ENCODE results near the gene TP53I11.

Gene TP53I11, protein sequence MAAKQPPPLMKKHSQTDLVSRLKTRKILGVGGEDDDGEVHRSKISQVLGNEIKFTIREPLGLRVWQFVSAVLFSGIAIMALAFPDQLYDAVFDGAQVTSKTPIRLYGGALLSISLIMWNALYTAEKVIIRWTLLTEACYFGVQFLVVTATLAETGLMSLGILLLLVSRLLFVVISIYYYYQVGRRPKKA

DNA sequence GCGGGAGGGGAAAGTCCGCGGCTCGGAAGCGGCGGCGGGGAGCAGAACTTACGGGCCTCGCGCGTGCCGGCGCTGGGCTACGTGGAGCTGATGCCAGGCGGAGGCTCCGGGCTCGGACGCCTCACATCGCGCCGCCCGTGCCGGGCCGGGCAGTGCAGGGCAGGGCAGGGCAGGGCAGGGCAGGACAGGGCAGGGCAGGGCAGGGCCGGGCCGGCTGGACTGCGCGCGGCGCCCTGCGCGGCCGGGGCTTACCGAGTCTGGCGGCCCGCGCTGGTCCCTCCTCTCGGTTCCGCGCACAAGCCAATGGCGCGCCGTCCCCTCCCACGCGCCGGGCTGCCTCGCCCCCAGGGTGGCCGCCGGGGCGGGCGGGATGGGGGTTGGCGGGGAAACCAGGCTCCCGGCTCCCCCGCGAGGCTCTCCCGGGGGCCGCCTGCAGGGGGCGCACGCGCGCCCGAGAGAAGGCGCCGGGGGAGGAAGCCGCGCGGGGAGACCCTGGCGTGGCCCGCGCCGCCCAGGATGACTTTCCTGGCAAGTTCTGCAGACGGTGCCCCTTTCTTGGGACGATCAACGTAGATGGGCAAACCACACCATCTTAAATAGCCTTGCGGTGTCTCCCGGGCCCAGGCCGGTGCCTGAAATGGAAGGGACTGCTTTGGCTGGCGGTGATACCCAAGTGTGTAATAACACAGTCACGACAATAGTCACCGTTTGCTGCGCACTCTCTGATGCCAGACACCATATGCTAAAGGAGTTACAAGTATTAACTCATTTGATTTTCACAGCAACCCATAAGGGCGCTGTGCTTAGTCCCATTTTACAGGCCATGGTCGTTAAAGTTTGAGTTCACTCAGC, at the start of gene TP53I11:
TSS of gene TP53I11 (minus strand) at position 259 of the 852 bp plus-strand sequence. CDS start 12,548 bp downstream, outside the sequence.
- peak; percentile 65 for DNase-seq (ENCODE audit: low spot score)

DNA sequence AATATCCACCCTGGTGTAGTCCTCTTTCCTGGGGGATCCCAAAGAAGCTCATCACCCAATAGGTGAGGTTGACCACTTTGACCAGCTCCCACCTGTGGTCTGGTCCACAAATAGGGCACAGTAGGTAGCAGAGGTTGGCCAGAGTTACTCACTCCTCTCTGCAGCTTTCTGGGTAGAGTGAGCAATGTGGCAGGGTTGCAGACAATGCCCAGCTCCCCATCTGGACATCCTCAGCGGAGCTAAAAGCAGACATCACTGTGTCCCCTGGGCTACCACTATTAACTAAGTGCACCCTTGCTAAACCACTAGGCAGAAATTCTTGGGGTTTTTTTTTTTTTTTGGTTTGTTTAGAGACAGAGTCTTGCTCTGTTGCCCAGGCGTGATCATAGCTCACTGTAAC, 48.4 kb upstream of the TP53I11 start:
- no peak for DNase-seq (ENCODE audit: low spot score)

DNA sequence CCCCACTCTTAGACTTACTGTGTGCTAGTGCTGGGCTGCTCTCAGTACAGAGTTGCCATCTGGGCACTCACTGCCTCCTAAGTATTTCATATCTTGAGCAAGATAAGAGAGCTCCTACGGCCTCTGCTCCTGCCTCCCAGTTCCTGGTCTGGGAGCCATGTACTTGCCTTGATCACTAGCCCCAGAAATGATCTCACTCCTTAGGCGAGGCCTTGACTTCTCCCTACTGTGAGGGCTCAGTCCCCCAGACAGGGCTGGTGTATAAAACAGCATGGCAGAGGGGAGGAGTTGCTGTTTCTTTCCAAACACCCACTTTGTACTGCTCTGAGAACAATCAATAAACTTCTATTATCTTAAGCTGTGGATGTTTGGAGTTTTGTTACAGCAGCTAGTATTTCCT, 47.4 kb upstream of the TP53I11 start:
- DNase-seq (ENCODE audit: low spot score) = no peak

DNA sequence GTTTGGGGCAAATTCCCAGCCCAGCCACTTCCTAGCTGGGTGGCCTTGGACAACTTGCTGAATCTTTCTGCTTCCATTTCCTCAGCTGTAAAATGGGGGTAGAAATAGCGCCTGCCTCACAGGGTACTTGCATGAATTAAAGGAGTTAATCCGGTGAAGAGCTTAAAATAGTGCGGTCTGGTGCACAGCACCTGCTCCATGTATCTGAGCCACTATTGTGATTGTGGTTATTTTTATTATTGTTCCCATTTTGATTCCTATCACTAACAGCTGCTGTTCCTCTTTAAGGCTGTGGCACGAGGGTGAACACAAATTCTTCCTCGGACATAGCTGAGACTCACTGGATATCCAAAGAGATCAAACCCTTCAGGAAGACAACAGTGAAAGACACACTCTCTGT, 46.9 kb upstream of the TP53I11 start:
- DNase-seq (ENCODE audit: low spot score) = no peak

DNA sequence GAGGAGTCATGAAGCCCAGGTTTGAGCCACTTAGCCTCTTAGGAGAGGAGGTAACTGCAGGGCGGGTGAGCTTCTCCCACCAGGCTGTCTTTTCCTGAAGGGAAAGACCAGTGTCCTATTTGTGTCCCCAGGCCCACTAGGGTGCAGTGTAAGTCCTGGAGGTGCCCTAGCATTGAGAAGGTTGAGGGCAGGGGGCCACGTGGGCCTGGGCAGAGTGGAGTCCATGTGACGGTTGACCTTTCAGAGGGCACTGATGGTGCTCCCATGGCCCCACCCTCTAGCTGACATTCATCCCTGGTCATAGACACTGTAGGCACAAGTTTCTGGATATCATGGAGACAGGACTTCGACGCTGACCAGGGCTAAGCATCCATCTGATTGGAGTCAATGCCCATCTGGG, 44.1 kb upstream of the TP53I11 start:
- DNase-seq (ENCODE audit: low spot score) = no peak

DNA sequence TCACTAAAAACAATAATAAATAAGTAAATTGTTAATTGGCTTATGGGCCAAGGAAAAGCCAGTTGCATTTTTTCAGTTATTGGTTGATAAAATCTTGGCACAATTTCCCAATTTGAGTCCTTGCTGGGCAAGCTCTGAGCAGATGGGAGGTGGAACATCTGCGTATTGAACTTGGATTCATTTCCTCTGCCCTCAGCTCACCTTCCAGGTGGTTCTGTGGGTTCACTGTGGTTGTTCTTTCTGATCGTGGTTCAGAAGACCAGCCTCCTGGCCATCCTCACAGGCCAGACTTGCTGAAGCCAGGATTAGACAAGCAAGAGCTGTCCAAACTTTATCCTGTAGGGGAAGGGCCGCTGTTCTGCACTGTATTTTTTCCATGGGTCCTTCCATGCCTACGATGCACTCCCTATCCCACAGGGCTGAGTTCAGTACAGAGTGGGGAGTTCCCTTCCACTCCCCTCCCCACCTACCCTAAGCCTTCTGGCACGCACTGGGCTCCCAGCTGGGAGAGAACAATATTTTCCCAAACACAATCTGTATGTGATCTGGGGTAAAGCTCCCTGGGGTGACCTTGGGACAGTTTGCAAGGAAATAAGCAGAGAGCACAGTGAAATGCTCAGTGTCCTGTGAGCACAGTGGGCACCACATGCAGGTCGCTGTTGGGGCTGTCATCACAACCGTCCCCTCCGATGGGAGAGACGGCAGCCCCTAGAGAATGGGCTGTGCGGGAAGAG, 43.5 kb upstream of the TP53I11 start:
- DNase-seq (ENCODE audit: low spot score) = no peak

DNA sequence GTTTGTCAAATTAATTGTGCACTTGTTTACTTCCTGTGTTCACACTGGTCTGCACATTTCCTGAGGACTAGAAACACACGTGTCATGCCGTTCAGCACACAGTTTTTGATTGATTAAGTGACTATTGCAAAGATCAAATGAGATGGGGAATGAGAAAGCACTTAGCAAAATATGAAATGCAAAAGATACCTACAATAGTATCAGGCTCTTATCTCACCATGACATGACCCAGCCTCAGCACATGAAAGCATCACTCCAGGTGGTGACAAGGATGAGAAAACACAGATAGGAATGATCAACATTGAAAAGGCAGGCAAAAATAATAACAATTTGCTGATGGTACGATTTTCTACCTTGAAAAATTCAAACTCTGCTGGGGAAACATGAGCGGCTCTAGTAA, 42.1 kb upstream of the TP53I11 start:
- DNase-seq (ENCODE audit: low spot score) = no peak

DNA sequence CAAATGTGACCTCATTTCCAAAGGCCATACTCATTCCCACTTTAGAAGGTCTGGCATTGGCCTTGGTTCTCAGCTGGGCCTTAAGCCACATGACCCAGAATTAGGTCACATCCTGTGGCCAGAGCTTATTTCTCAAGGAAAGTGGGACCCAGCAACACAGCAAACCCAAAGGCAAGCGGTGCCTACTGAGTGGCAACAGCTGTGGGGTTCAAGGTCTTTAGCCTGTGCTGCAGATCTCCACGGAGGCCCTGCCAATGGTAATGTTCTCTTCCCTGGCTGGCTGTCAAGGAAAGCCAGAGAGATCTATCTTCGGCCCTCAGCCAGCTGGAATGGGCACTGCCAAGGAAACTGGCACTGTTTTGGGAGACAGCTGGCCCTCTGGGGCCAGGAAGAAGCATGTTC, 41.5 kb upstream of the TP53I11 start:
- no peak for DNase-seq (ENCODE audit: low spot score)

DNA sequence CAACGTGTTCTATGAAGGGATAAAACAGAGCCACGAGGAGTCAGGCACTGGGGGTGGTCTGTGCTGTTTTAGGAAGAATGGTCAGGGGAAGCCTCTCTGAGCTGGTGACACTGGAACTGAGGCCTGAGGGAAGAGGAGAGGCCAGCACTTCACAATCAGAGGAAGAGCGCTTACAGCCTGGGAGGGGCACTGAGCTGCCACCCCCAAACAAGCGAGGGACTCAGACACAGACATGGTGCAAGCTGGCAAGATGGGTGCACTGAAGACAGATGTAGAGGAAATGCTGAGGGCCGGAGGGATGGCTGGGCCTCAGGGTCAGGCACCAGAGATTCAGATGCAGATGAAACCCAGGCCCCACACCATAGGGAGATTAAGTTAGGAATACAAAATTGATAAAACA, 40.0 kb upstream of the TP53I11 start:
- DNase-seq (ENCODE audit: low spot score) = no peak

DNA sequence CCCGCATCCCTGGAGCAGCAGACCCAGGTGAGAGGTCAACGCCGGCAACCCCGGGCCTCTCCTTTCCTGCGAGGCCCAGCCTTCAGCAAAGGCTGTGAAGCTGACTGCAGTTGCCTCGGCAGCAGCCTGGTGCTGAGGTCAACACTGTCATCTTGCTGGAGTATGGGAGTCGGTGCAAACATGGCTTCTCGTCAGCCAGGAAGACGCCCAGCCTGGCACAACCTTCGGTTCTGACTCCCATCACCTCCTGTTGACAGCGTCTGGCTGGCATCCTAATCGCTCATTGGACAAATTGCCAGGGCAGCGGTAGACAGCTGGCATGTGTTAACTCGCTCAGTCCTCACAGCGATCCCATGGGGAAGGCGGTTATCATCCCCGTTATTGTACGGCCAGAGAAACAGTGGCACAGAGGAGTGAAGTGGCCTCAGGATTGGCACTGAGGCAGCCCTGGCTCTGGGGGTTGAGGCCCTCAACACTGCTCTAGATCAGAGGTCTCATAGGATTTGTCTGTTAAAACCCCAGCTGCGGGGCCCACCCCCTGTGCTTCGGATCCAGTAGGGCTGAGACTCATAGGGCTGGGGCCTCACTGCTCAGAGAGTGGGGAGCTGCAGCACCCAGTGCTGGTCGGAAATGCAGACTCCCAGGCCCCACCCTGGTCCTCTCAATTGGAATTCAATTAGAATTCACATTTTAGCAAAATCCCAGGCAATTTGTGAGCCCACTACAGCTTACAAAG, 39.3 kb upstream of the TP53I11 start:
- no peak for DNase-seq (ENCODE audit: low spot score)

DNA sequence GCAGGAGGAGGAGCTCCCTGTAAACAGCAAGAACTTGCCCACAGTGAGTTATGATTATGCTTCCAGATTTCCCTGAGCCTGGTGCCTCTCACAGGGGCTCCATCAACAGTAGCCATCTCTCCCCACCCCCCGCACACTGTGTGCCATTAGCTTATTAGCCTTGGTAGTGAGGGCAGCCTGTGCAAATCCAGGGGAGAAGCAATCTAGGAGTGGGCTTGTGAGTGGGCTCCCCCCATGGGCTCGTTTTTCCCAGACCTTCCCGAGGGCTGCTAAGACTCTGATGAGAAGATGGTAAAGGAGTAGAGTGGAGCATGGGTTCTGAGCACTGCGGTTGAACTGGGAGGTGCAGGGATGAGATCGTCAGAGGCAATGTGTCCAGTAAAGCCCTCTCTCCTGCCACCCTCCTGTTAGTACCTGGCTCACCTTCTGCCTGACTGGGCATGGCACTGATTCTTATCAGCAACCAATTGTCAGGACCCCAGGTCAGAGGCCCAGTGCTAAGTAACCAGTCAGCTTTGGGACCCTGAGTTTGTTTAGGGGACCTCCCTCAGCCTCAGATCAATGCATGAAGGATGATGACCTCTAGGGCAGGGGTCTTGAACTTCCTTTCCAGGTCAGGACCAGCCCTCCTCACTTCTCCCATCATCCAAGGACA, 38.4 kb upstream of the TP53I11 start:
- DNase-seq (ENCODE audit: low spot score) = no peak

DNA sequence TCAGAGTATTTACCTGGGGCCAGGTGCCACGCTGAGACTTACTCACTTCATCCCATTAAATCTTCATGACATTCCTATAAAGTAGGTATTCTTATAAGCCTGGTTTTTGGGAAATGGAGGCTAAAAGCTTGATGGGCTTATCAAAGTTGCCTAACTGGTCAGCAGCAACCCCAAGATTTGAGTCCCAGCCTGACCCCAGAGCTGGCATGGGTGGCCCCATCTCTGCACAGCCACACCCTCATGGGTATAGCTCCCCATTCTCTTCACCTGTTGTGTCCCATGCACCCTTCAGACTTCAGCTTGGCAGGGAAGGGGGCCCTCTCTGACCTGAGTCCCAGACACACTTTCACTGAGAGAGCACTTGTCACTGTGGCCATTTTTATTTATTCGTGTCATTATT, 37.4 kb upstream of the TP53I11 start:
- DNase-seq (ENCODE audit: low spot score) = no peak

DNA sequence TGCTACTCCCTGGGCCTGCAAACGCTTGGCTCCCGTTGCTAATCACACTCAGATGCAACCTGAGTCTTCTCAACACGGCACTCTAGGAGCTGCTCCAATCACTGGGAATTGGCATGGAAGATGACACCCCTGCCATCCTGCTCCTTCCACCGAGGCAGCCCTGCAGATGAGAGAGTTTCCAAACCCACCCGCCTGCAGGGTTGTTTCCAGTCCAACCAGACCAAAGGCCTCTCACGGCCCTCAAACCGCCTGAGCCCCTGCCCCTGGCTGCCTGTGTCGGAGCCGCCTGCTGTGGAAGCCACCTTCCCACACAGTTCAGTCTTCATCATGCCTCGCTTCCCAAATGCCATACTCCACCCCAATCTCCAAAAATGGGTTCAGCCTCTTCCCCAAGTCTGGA, 36.8 kb upstream of the TP53I11 start:
- DNase-seq (ENCODE audit: low spot score) = no peak

DNA sequence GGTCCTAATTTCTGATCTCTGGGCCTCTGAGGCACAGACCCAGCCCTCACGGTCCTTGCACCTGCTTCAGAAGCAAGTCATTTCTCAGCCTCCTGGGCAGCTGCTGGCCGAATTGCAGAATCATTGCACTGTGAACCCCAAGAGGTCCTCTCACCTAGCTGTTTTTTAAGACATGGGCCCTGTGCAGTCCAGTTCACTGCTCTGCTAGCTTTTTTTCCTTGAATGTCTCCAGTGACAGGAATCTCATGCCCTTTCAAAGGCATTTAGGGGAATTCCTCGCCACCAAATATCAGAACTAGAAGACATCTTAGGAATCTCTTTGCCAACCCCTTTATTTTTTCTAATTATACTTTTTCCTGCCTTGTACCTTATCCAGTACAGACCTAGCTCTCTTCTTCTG, 35.6 kb upstream of the TP53I11 start:
- DNase-seq (ENCODE audit: low spot score) = no peak

DNA sequence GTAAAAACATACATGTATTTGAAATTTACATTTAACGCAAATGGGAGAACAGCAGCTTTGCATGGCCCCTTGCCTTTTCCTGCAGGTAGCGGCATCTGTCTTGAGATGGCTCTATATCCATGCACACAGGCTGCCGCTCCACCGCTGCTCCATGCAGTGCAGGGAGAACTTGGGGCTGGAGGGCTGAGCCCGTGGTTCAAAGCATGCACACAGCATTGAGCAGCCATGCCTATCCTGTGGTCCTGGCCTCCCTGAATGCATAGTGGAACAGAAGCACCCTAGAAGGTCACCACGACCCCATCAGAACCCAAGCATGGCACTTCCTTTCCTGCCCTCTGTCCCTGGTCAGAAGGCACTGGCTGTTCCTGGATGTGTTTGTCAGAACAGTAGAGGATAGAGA, 35.0 kb upstream of the TP53I11 start:
- no peak for DNase-seq (ENCODE audit: low spot score)

DNA sequence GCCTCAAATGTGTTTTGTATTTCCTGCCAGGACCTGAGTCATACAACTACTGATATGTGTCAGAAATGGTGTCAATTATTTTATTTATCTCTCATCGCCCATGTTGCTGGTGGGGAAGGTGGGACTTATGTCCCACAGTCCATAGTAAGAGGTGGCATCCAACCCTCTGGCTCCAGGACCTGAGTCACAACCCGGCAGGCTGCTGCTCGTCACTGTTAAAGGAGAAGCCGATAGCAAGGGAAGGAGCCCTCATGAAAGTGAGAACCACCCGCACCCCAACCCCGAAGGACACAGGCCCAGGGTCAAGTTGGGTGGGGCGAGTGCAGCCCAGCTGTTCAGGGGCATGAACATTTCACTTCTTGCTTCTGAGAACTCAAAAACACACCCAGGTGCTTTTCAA, 33.1 kb upstream of the TP53I11 start:
- no peak for DNase-seq (ENCODE audit: low spot score)

DNA sequence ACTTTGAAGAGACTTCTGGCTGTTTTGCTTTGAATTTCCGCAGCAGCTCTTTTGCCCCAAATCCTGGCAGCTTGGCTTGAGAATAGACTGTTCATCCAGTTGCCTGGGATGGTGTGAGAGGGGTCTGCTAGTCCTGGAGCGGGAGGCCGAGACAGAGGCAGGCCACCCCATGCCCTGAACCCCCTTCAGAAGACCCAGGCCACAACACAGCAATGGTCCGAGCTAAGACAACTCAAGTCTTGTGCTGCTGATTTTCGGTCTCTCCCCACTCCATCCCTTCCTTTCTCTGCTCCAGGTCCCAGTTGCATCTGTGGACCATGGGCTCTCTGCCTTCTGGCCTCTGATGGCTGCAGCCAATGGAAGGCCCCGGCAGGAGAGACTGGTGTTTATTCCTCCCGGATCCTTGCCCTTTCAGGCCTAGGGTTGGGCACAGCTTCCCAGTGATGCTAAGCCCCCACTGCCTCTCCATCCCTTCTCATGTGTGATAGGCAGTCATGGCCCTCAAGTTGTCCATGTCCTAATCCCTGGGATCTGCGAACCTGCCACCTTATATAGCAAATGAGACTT, 31.9 kb upstream of the TP53I11 start:
- DNase-seq (ENCODE audit: low spot score) = no peak

DNA sequence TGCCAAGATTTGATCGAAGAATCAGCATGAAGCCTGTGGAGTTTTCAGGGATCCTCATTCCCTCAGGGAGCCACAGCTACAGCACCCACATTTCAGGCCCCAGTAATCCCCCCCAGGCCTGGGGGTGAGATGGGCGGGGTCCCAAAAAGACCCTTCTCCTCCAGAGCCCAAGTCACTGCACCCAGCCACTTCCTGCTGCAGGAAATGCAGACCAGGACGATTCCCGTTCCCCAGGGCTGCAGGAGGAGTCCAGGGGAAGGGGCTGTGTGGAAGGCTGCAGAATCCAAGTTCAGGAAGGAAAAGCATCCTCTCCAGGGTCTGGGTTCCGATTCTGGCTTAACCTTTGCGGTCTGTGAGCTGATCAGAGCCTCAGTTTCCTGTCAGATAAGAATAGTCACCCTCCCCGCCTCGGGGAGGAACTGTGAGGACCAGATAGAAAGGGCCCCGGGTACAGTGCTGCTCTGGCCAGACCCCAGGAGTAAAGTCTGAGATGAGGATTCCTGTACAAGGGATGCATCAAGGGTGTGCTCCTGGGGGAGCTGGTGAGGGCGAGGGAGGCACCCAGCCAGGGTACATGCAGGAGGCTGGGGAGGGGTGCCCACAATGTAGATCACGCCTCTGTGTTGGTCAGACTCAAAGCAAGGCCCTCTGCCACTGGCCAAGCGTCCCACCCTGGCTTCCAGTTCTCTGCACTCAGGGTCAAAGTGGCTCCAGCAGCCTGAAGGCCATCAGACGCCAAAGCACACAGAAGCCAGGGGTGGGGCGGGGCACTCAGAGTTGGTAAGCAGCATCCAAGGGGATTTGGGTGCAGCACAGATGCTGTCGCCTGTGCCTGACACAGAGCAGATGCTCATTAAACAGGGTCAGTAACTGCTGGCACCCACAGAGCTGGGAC, 30.1 kb upstream of the TP53I11 start:
- no peak for DNase-seq (ENCODE audit: low spot score)

DNA sequence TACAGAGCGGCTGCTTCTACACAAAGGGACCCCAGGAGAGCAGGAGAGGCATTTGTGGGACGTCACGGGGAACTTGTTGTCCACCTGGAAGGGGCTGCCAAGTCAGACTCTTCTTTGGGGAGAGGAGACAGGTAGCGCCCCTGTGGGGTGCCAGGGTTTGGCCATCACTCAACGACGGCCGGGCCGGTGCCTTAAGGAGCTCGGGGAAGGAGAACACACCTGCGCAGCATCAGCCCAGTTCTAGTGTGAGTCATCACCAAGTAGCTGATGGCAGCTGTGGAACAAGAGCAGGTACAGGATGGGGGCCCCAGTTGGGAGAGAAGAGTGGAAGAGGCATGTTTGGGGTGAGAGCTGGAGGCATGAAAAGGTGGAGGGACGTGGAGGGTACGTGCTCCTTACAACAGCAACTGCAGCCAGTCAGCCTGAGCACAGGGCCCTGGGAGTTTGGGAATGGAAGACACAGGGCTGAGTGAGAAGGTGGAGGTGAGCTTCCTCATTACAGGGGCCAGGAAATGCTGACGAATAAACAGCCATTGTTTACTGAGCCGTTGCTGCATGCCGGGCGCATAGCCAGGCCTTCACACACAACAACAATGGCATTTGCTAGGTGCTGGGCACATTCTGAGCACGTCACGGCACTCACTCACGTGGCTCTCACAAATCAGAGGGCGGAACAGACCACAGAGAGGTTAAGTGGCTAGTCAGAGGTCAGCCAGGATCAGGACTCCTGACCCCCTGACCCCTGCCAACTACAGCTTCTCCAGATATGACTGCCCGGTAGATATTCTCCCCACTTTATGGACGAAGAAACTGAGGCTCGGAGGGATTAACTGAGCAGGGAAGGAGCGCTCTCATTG, 29.1 kb upstream of the TP53I11 start:
- DNase-seq (ENCODE audit: low spot score) = no peak

DNA sequence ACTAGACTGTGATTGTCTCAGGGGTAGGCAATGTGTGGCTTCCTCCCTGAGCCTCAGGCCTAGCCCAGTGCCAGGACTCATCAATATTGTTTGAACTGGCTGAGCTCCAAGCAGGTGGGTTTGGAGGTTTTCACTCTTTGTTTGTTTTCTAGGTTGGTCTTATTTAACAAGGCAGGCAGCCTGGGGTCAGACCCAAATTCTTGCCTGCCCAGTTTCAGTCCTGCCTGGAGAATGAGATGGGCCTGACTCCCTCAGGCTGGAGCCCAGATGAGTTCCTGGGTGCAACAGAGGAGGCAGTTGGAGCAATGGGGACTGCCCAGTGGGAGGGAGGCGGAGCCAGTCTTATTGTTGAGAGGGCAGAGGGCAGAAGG, 28.3 kb upstream of the TP53I11 start:
- no peak for DNase-seq (ENCODE audit: low spot score)

Data from Ammon's horn (tissue), 1 donor.